PC-3 (cell line): ENCODE measurements around the gene VPS51.

Experiments
- EZH2phosphoT487 ChIP-seq: fragments of 300-600 bp; sonication (generic); IDR thresholded peaks from 2 replicates; pipeline ENCODE4 v1.6.1; 2018; ENCODE audit warnings: mild to moderate bottlenecking, antibody characterized with exemption, low read length, borderline replicate concordance
- TF ChIP-seq, protein P1 (sequence below): fragments of 300-600 bp; sonication (generic); conservative IDR thresholded peaks from 2 replicates; pipeline ENCODE4 v1.5.1; 2017; ENCODE audit warnings: antibody characterized with exemption, low read depth, mild to moderate bottlenecking, low read length

DNA sequence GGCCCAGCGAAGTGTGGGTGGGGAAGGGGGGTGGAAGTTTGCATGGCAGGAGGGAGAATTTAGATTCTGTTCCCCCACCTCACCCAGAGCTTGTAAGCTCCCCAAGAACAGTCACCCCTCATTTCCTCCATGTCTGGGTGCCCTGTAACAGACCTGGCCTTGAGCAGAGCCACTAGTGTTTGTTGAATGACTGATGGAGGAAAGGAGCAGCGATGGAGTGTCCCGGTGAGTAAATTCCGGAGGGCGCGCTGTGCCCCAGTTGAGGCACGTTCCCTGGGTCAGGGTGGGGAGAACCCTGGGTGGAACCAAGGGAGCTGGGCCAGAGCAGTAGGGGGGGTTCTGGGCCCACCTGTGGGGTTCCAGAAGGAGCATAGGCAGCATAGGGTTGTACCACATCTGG, 38.5 kb upstream of the VPS51 start:
- TF ChIP-seq, protein P1, sequence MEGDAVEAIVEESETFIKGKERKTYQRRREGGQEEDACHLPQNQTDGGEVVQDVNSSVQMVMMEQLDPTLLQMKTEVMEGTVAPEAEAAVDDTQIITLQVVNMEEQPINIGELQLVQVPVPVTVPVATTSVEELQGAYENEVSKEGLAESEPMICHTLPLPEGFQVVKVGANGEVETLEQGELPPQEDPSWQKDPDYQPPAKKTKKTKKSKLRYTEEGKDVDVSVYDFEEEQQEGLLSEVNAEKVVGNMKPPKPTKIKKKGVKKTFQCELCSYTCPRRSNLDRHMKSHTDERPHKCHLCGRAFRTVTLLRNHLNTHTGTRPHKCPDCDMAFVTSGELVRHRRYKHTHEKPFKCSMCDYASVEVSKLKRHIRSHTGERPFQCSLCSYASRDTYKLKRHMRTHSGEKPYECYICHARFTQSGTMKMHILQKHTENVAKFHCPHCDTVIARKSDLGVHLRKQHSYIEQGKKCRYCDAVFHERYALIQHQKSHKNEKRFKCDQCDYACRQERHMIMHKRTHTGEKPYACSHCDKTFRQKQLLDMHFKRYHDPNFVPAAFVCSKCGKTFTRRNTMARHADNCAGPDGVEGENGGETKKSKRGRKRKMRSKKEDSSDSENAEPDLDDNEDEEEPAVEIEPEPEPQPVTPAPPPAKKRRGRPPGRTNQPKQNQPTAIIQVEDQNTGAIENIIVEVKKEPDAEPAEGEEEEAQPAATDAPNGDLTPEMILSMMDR = no peak
- no peak for TF ChIP-seq EZH2phosphoT487
